MM.1S (cell line): ENCODE results near the gene EML6.

Source experiments
- DNase-seq: peaks from one replicate; pipeline ENCODE4 v3.0.0-alpha.2; 2015
- H2AFZ ChIP-seq: fragments of 300-600 bp; sonication (generic); 2 replicates; pipeline ENCODE4 v1.6.0; 2016; ENCODE audit warnings: antibody characterized with exemption, low read length
- H3F3A ChIP-seq: fragments of 300-600 bp; sonication (generic); 2 replicates; pipeline ENCODE4 v1.6.1; 2016; ENCODE audit warnings: mild to moderate bottlenecking, antibody characterized with exemption, low read length, moderate library complexity, mixed read lengths; ENCODE audit not compliant: insufficient read depth
- H3K27ac ChIP-seq: fragments of 300-600 bp; sonication (generic); 2 replicates; pipeline ENCODE4 v1.5.1; 2016; ENCODE audit warnings: mild to moderate bottlenecking, low read length
- H3K27me3 ChIP-seq: fragments of 300-600 bp; sonication (generic); replicated peaks from 2 replicates; pipeline ENCODE4 v1.6.0; 2016; ENCODE audit warnings: low read length; ENCODE audit not compliant: insufficient read depth
- H3K36me3 ChIP-seq: fragments of 300-600 bp; sonication (generic); replicated peaks from 2 replicates; pipeline ENCODE4 v1.6.1; 2016; ENCODE audit warnings: mild to moderate bottlenecking, low read length, mixed read lengths; ENCODE audit not compliant: insufficient read depth
- H3K4me1 ChIP-seq: fragments of 300-600 bp; sonication (generic); 2 replicates; pipeline ENCODE4 v1.6.1; 2016; ENCODE audit warnings: low read length, mixed read lengths
- H3K4me2 ChIP-seq: fragments of 300-600 bp; sonication (generic); 2 replicates; pipeline ENCODE4 v1.6.0; 2016; ENCODE audit warnings: low read depth, low read length
- H3K4me3 ChIP-seq: fragments of 300-600 bp; sonication (generic); 2 replicates; pipeline ENCODE4 v1.5.1; 2016; ENCODE audit warnings: low read length, mixed read lengths
- H3K79me2 ChIP-seq: fragments of 300-600 bp; sonication (generic); 2 replicates; pipeline ENCODE4 v1.6.1; 2016; ENCODE audit warnings: mixed run types, low read length, mixed read lengths
- H3K9ac ChIP-seq: fragments of 300-600 bp; sonication (generic); 2 replicates; pipeline ENCODE4 v1.6.1; 2016; ENCODE audit warnings: low read length, mixed read lengths
- H3K9me2 ChIP-seq: fragments of 300-600 bp; sonication (generic); replicated peaks from 2 replicates; pipeline ENCODE4 v1.6.1; 2016; ENCODE audit warnings: mild to moderate bottlenecking, low read length, mixed read lengths; ENCODE audit not compliant: insufficient read depth
- H3K9me3 ChIP-seq: fragments of 300-600 bp; sonication (generic); replicated peaks from 2 replicates; pipeline ENCODE4 v1.6.1; 2016; ENCODE audit warnings: mild to moderate bottlenecking, low read length, mixed read lengths; ENCODE audit not compliant: insufficient read depth
- H4K20me1 ChIP-seq: fragments of 300-600 bp; sonication (generic); 2 replicates; pipeline ENCODE4 v1.6.1; 2016; ENCODE audit warnings: mild to moderate bottlenecking, low read length, moderate library complexity, mixed read lengths; ENCODE audit not compliant: insufficient read depth
- CTCF ChIP-seq: fragments of 300-600 bp; sonication (generic); IDR thresholded peaks from 2 replicates; pipeline ENCODE4 v1.5.1; 2016; ENCODE audit warnings: antibody characterized with exemption, low read length, mixed read lengths
- EZH2 ChIP-seq: fragments of 300-600 bp; sonication (generic); optimal IDR thresholded peaks from 2 replicates; pipeline ENCODE3; 2017; ENCODE audit warnings: low read depth, mild to moderate bottlenecking, antibody characterized with exemption, low read length, mixed read lengths
- EZH2phosphoT487 ChIP-seq: fragments of 300-600 bp; sonication (generic); IDR thresholded peaks from 2 replicates; pipeline ENCODE4 v1.6.1; 2018; ENCODE audit warnings: antibody characterized with exemption, low read length

EML6 gene

GRCh38 chr2:54845094-54845493 lies 121.6 kb downstream of the EML6 start:
- H3K4me3 ChIP-seq: no peak overlapping the region
- H3K9ac ChIP-seq: no peak overlapping the region
- H3K79me2 ChIP-seq: no peaks in the 10 kb centered on the region
- H3K27me3 ChIP-seq: no peaks in the 10 kb centered on the region
- DNase-seq: no peak
- no peaks in the 10 kb centered on the region for H3K9me2 ChIP-seq
- H2AFZ ChIP-seq: no peak overlapping the region
- H3K4me1 ChIP-seq: no peaks in the 10 kb centered on the region
- no peaks in the 10 kb centered on the region for H4K20me1 ChIP-seq
- H3K36me3 ChIP-seq: no peaks in the 10 kb centered on the region
- H3K27ac ChIP-seq: no peak overlapping the region
- TF ChIP-seq CTCF (no peak), EZH2 (no peak), EZH2phosphoT487 (no peak)
- H3F3A ChIP-seq: no peaks in the 10 kb centered on the region
- H3K9me3 ChIP-seq: no peaks in the 10 kb centered on the region
- no peak overlapping the region for H3K4me2 ChIP-seq

- Histone ChIP-seq H3F3A (no peaks in the 10 kb centered on the region), H3K27me3 (no peaks in the 10 kb centered on the region), H3K27ac (no peak overlapping the region), H3K79me2 (no peaks in the 10 kb centered on the region), H3K4me2 (no peak overlapping the region), H3K9me3 (no peaks in the 10 kb centered on the region), H3K9me2 (no peaks in the 10 kb centered on the region), H3K4me1 (no peaks in the 10 kb centered on the region), H4K20me1 (no peaks in the 10 kb centered on the region), H3K36me3 (no peaks in the 10 kb centered on the region), H3K4me3 (no peak overlapping the region), H2AFZ (no peak overlapping the region), H3K9ac (no peak overlapping the region)
- no peak for DNase-seq
- TF ChIP-seq EZH2 (no peak), EZH2phosphoT487 (no peak), CTCF (no peak)
Measured at GRCh38 chr2:54845514-54845913, 122.1 kb downstream of the EML6 start.

- TF ChIP-seq EZH2 (no peak), EZH2phosphoT487 (no peak), CTCF (no peak)
- no peak for DNase-seq
- Histone ChIP-seq H3K27me3 (no peaks in the 10 kb centered on the region), H4K20me1 (no peaks in the 10 kb centered on the region), H3K9ac (no peak overlapping the region), H3K4me1 (no peaks in the 10 kb centered on the region), H3K9me3 (no peaks in the 10 kb centered on the region), H3K4me3 (no peak overlapping the region), H2AFZ (no peak overlapping the region), H3K36me3 (no peaks in the 10 kb centered on the region), H3K9me2 (no peaks in the 10 kb centered on the region), H3K79me2 (no peaks in the 10 kb centered on the region), H3F3A (no peaks in the 10 kb centered on the region), H3K4me2 (no peak overlapping the region), H3K27ac (no peak overlapping the region)
Measured at GRCh38 chr2:54850171-54851122, 127.0 kb downstream of the EML6 start.
